AG04450 (cell line): ENCODE data around the gene INTS2. TPM values are rescaled to one million over a fixed set of nuclear protein-coding genes. Genes with fewer than 3 reads are reported as not detected.

Source experiments
- CTCF ChIA-PET: fragments of 300-600, 350-600 bp; formaldehyde crosslinking; extraction: SDS; loops from one replicate; lab custom pipeline; 2022; ENCODE audit warnings: antibody characterized with exemption, inconsistent platforms; lab: Charles Lee
- POLR2A ChIA-PET: fragments of 350-600 bp; formaldehyde crosslinking; extraction: SDS; loops from one replicate; lab custom pipeline; 2021; ENCODE audit warnings: antibody characterized with exemption, inconsistent platforms; lab: Yijun Ruan, JAX
- DNase-seq: peaks from one replicate; pipeline ENCODE4 v3.0.0-alpha.2; 2011; ENCODE audit warnings: low read depth, low spot score
- H3K27ac ChIP-seq: one replicate; pipeline ENCODE4 v1.5.1; 2012; ENCODE audit warnings: low read depth, low read length, control low read depth
- H3K27me3 ChIP-seq: one replicate; pipeline ENCODE4 v1.6.0; 2012; ENCODE audit warnings: low read length; ENCODE audit not compliant: control insufficient read depth, insufficient read depth
- H3K4me3 ChIP-seq: 2 replicates; pipeline ENCODE4 v1.5.1; 2011; ENCODE audit warnings: mild to moderate bottlenecking, low read depth, low read length, control low read depth
- H3K9me3 ChIP-seq: 2 replicates; pipeline ENCODE4 v1.5.1; 2012; ENCODE audit warnings: low read length; ENCODE audit not compliant: control insufficient read depth, insufficient read depth
- polyA plus RNA-seq: library from polyadenylated mRNA; depleted of rRNA; stranded (reverse); fragments of >200 nt; gene quantifications from 2 replicates; pipeline ENCODE4 v1.2.3, GENCODE V29; 2011
- TF ChIP-seq, protein P1 (sequence below): IDR thresholded peaks from 2 replicates; pipeline ENCODE4 v1.5.1; 2011; ENCODE audit warnings: low read depth, low read length, control low read depth, inconsistent platforms

INTS2 gene
- polyA plus RNA-seq, 1 experiment = 10.4 TPM

DNA sequence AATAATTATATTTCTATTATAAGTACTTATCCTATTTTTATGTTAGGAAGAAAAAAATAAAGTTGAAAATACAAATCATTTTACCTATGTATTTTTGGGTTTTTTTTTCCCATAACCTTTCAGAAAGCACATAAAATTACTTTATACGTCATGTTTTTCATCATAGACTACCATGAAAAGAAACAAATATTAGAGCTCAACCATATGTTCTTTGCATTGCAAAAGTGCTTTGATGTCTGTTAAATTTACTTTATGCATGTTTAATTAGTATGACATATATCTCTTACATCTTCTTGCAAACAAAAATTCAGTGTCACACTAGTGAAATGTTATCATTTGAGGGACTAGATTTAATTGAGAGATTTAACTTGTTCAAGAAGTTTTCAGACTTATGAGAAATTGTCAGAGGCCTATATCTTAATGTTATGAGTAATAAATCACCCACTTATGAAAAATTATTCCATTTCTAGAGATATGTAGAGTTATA, 88.4 kb downstream of the INTS2 start:
- H3K27ac ChIP-seq = no peak overlapping the region
- ChIA-PET CTCF (interaction anchor here (0.5 to 2.5 kb wide), 3 partner anchors 202 to 288 kb away, joined by 3 to 23 read pairs (median 9); no protein-coding TSS in a partner anchor), POLR2A (no interaction called here)
- no peak overlapping the region for H3K4me3 ChIP-seq
- DNase-seq = no peak
- no peaks in the 10 kb centered on the region for H3K9me3 ChIP-seq
- TF ChIP-seq, protein P1, sequence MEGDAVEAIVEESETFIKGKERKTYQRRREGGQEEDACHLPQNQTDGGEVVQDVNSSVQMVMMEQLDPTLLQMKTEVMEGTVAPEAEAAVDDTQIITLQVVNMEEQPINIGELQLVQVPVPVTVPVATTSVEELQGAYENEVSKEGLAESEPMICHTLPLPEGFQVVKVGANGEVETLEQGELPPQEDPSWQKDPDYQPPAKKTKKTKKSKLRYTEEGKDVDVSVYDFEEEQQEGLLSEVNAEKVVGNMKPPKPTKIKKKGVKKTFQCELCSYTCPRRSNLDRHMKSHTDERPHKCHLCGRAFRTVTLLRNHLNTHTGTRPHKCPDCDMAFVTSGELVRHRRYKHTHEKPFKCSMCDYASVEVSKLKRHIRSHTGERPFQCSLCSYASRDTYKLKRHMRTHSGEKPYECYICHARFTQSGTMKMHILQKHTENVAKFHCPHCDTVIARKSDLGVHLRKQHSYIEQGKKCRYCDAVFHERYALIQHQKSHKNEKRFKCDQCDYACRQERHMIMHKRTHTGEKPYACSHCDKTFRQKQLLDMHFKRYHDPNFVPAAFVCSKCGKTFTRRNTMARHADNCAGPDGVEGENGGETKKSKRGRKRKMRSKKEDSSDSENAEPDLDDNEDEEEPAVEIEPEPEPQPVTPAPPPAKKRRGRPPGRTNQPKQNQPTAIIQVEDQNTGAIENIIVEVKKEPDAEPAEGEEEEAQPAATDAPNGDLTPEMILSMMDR = no peak
- no peaks in the 10 kb centered on the region for H3K27me3 ChIP-seq

DNA sequence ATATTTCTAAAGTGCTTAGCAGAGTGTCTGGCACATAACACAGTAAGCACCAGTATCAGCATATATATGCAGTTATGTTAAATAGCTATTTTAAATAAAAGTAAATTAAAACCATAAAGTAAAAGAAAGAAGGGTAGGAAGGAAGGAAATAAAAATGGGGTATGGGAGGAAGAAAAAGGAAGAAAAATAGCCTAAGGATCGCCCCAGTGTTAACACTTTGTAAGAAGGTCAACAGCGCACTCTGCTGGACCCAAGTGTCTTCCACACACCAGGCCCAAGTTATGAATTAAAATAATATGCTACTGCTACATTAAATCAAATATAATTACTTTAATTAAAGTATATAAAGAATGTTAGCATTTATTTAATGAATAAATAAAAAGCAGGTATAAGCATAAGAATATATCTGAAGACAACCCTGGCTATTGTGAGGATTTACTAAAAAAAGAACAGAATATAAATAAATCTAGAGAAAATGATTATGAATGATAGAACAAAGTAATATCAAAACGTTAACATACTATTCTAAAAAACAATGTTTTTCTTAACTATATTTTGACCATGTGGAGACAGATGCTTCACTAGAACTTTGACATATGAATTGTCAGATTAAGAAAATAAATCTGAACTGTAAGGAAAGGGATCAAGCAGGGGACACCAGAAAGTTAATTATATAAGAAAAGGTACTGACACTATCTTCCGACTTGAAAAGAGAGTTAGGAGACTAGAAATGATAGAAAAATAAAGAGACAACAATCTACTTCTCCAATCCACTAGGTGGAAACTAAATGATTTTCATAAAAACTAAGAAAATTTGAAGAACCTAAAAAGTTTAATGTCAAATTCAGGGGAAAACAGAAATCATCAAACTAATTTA, 90.4 kb downstream of the INTS2 start:
- POLR2A ChIA-PET = no interaction called here
- peak; percentile 45 for DNase-seq
- Histone ChIP-seq H3K27me3 (no peaks in the 10 kb centered on the region), H3K9me3 (no peaks in the 10 kb centered on the region), H3K4me3 (no peak overlapping the region), H3K27ac (no peak overlapping the region)
- TF ChIP-seq, protein P1 = peak; percentile 87
- CTCF ChIA-PET = interaction anchor here (0.5 to 2.0 kb wide), 44 partner anchors 9 to 1258 kb away, joined by 3 to 188 read pairs (median 4); no protein-coding TSS in a partner anchor

DNA sequence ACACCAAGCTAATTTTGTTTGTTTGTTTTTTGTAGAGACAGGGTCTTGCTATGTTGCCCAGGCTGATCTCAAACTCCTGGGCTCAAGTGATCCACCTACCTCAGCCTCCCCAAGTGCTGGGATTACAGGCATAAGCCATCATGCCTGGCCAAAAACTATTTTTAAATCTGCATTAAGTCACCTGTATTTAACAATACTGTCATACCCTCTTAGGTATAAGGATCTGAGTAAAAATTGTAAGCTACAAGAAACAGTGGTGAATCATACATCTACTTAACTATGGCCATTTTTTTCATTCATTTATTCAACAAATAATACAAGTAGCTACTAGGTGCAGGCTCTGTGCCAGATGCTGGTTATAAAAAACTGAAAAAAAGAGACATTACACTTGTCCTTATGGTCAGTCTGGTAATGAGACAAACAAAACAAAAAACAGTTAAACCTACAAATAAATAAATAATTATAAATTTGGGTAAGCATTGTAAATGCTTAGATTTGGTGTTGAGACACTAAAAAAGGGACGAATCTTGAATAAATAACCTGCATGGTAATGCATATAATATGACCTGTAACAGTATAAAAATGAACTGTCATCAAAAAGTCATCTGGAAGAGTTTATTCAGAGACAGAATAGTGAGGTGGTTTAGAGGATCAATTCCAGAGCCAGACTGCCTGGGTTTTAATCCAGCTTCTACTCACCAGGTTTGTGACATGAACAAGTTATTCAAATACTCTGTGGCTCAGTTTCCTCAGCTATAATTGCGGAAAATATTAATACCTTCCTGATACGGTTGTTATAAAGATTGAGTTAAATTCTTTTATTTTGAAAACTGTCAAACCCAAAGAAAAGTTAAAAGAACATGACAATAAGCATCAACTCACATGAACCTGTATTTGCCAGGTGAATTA, 91.3 kb downstream of the INTS2 start:
- CTCF ChIA-PET = interaction anchor here (0.5 to 2.0 kb wide), 47 partner anchors 9 to 1259 kb away, joined by 3 to 188 read pairs (median 5); no protein-coding TSS in a partner anchor

DNA sequence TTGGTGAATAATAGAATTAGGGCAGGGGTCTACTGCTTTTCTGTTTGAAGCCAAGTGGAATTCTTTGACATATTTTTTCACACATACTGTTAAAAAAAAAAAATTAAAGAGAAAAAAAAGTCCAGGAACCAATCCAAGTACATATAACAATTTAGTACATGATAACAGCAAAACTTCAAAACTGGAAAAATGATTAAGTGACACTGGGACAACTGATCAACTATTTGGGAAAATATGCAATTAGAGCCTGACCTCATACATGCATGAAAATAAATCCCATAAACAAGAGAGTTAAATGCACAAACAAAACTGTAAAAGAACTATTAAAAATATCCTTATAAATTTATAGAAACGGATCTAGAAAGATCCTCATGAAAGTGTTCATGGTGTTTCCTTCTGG, 92.2 kb downstream of the INTS2 start:
- Histone ChIP-seq H3K9me3 (no peaks in the 10 kb centered on the region), H3K4me3 (no peak overlapping the region), H3K27me3 (no peaks in the 10 kb centered on the region), H3K27ac (no peak overlapping the region)
- ChIA-PET POLR2A (no interaction called here), CTCF (interaction anchor here (1.0 to 2.0 kb wide), 3 partner anchors 114 to 422 kb away, joined by 7 to 188 read pairs (median 7); no protein-coding TSS in a partner anchor)
- no peak for DNase-seq
- TF ChIP-seq, protein P1 = no peak

More for the DNA sequence above, 91.3 kb downstream of the INTS2 start:
- no peak overlapping the region for H3K4me3 ChIP-seq
- no peaks in the 10 kb centered on the region for H3K9me3 ChIP-seq
- POLR2A ChIA-PET = no interaction called here
- DNase-seq = no peak
- no peak overlapping the region for H3K27ac ChIP-seq
- TF ChIP-seq, protein P1 = no peak
- H3K27me3 ChIP-seq = no peaks in the 10 kb centered on the region
